ENCODE results near the gene BTBD9. TPM values are rescaled to one million over a fixed set of nuclear protein-coding genes. Genes with fewer than 3 reads are reported as not detected.

The BTBD9 gene
- total RNA-seq, 4 donors from 2014 or later, result 9.2 to 16.3 (median 11.6) TPM

DNA sequence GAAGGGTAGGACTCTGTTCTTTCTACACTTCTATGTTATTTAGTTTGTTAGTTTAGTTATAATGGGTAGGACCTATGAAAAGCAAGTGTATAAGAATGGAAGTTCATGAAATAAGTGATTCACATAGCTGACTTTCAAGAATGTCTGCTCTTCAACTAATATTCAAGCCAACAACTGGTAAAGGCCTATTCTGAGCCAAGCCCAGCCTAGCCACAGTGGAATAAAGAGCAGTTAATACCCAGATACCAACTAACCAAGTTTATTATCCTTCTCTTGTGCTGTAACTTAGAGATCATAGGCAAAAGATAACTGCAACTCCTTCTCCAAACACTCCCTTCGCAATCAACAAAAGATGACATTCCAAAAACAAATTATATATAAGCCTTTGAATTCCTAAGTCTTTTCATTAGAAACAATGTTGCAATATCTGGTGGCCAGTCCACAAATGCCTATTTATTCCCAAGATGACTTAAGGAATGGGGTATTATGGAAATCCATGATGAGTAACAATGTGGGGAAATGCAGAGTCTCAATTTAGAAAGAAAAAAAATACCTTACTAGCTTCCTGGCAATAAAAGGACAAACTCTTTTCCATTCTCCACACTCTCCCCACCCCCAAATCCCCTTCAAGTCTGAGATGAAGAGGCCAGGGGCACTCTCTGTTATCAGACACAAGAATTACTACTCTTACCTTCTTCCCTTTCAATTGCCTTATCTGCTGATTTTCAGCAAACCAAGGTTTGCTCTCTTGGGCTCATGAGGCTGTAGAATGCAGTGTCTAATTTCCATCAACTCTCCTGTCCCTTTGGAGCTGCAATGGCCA lies 27.4 kb downstream of the BTBD9 start:
- no peaks in the 10 kb centered on the region for H3K27me3 ChIP-seq
- H3K27ac ChIP-seq, result peak overlapping the region in 2 of 4 donors; percentile 19 to 23
- H3K36me3 ChIP-seq, result no peaks in the 10 kb centered on the region
- H3K9me3 ChIP-seq, result no peaks in the 10 kb centered on the region
- TF ChIP-seq, protein P1, sequence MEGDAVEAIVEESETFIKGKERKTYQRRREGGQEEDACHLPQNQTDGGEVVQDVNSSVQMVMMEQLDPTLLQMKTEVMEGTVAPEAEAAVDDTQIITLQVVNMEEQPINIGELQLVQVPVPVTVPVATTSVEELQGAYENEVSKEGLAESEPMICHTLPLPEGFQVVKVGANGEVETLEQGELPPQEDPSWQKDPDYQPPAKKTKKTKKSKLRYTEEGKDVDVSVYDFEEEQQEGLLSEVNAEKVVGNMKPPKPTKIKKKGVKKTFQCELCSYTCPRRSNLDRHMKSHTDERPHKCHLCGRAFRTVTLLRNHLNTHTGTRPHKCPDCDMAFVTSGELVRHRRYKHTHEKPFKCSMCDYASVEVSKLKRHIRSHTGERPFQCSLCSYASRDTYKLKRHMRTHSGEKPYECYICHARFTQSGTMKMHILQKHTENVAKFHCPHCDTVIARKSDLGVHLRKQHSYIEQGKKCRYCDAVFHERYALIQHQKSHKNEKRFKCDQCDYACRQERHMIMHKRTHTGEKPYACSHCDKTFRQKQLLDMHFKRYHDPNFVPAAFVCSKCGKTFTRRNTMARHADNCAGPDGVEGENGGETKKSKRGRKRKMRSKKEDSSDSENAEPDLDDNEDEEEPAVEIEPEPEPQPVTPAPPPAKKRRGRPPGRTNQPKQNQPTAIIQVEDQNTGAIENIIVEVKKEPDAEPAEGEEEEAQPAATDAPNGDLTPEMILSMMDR (IDR thresholded peaks at IDR 0.05), result no peak
- no peak for TF ChIP-seq POLR2A (IDR thresholded peaks at IDR 0.05)
- 36 to 74% methylated on average over 1 of the region's 1 CpG for WGBS, 2 donors
- no peak overlapping the region for H3K4me3 ChIP-seq
- no peak for DNase-seq
- H3K4me1 ChIP-seq, result peaks cover 0 to 29% (median 5%) of the 10 kb centered on the region in 3 donors
- intact Hi-C loops (cut with DNase I), result no loop called here

DNA sequence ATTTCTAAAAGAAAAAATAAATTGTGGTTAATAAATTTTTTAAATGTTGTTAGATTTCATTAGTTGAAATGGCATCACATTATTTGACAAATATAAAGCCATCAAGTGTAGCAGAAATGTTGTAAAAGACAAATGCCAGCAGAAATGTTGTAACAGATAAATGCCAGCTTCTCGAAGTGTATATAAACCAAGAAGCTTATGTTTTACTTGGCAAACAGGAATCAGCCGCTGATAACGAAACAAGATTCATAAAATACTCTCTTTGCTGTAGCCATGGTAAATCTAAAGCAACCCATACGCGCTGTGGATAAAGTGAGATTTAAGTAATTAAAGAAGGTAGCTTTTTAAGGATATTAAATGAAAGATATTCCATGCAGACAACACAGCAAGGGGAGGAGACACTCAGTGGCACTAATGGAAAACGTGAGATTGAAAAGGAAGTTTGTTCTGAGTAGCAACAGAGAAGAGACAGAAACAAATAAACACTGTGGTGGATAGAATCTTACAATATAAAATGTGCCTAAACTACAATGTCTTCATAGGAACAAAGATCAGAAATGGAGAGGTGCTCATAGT lies 29.6 kb downstream of the BTBD9 start:
- H3K27ac ChIP-seq, result no peak overlapping the region
- intact Hi-C loops (cut with DNase I), result no loop called here
- no peaks in the 10 kb centered on the region for H3K9me3 ChIP-seq
- DNase-seq, result no peak
- H3K27me3 ChIP-seq, result no peaks in the 10 kb centered on the region
- WGBS, 2 donors, result 54 to 73% methylated on average over 6 of the region's 6 CpGs
- no peak for TF ChIP-seq POLR2A (IDR thresholded peaks at IDR 0.05)
- TF ChIP-seq, protein P1 (IDR thresholded peaks at IDR 0.05), result no peak
- H3K4me1 ChIP-seq, result peaks cover 0 to 29% (median 5%) of the 10 kb centered on the region in 3 donors
- H3K36me3 ChIP-seq, result no peaks in the 10 kb centered on the region
- no peak overlapping the region for H3K4me3 ChIP-seq

DNA sequence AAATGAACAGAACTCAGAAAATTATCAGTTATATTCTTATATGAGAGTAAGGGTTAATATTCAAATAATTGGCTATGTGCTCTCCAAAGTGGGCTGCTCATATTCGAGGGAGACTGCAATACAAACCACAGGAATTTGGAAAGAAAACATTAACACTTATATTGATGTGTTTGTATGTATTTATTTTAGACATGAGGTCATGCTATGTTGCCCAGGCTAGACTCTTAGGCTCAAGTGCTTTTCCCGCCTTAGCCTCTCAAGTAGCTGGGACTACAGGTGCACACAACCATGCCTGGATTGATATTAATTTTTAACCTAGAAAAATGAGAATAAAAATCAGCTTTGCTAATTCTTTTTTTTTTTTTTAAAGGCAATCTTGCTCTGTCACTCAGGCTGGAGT lies 35.0 kb downstream of the BTBD9 start:
- H3K27me3 ChIP-seq, result no peaks in the 10 kb centered on the region
- WGBS, 2 donors, result 70 to 72% methylated on average over 2 of the region's 2 CpGs
- no peaks in the 10 kb centered on the region for H3K9me3 ChIP-seq
- H3K4me3 ChIP-seq, result no peak overlapping the region
- intact Hi-C loops (cut with DNase I), result no loop called here
- no peaks in the 10 kb centered on the region for H3K4me1 ChIP-seq
- DNase-seq, result no peak
- H3K27ac ChIP-seq, result no peak overlapping the region
- H3K36me3 ChIP-seq, result no peaks in the 10 kb centered on the region
- TF ChIP-seq POLR2A (IDR thresholded peaks at IDR 0.05), result no peak
- TF ChIP-seq, protein P1 (IDR thresholded peaks at IDR 0.05), result no peak

DNA sequence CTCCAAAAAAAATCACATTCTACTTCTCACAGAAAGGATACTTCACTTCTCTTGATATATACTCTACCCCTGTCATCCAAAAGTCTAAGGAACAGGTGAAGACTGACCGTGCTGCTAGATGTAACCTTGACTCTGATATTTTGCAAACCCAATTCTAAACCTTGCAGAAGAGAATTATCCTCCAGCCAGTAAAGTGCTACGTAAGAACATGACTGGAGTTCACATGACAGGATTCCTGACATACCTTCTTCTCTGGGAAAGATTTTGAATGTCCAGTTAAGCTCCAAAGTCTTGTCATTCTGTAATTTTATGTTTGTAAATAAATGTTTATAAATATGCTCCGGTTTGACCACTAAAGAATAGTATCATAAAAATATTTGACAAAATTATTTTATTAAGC lies 35.8 kb downstream of the BTBD9 start:
- intact Hi-C loops (cut with DNase I), result no loop called here
- Histone ChIP-seq H3K27ac (no peak overlapping the region), H3K9me3 (no peaks in the 10 kb centered on the region), H3K27me3 (no peaks in the 10 kb centered on the region), H3K4me3 (no peak overlapping the region), H3K36me3 (no peaks in the 10 kb centered on the region), H3K4me1 (no peaks in the 10 kb centered on the region)
- no peak for DNase-seq
- WGBS, 2 donors, result 81 to 86% methylated on average over 3 of the region's 3 CpGs
- TF ChIP-seq POLR2A (IDR thresholded peaks at IDR 0.05), result no peak
- TF ChIP-seq, protein P1 (IDR thresholded peaks at IDR 0.05), result no peak

DNA sequence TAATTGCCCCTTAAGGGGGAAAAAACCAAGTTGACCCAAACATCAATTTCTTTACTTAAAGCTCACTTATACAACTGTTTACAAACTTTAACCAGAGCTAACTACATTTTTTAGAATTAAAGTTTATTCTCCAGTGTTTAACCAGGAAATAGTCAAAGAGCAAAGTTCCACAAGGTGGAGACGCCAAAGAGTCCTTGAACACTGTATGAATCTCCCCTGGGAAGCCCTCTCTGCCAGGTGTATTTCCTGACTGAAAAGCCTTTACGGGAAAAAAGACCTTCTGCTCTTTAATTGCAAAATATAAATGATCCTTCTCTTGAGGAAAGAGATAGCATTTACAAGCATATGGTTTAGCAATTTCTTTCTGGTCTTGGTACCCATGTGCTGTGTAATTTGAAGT lies 36.2 kb downstream of the BTBD9 start:
- no peak overlapping the region for H3K27ac ChIP-seq
- no peaks in the 10 kb centered on the region for H3K36me3 ChIP-seq
- H3K4me1 ChIP-seq, result no peaks in the 10 kb centered on the region
- H3K9me3 ChIP-seq, result no peaks in the 10 kb centered on the region
- intact Hi-C loops (cut with DNase I), result no loop called here
- DNase-seq, result no peak
- TF ChIP-seq, protein P1 (IDR thresholded peaks at IDR 0.05), result no peak
- no peak for TF ChIP-seq POLR2A (IDR thresholded peaks at IDR 0.05)
- no peak overlapping the region for H3K4me3 ChIP-seq
- WGBS, 2 donors, result 77 to 82% methylated on average over 2 of the region's 2 CpGs
- no peaks in the 10 kb centered on the region for H3K27me3 ChIP-seq
